HepG2 (cell line): ENCODE measurements around the gene VIT. TPM values are rescaled to one million over a fixed set of nuclear protein-coding genes. Genes with fewer than 3 reads are reported as not detected.

Experiments used
- CEBPZ ChIP-seq: IDR thresholded peaks from 2 replicates; pipeline ENCODE4 v1.6.1; 2012; ENCODE audit warnings: low read length, improper control_type of control experiment
- CENPT ChIP-seq: sonication (generic); formaldehyde crosslinking; IDR thresholded peaks from 2 replicates; pipeline ENCODE4 v1.8.0; 2022; ENCODE audit warnings: low read depth, mild to moderate bottlenecking, moderate library complexity, missing genetic modification reagents
- KAT8 ChIP-seq: IDR thresholded peaks from 2 replicates; pipeline ENCODE4 v1.6.1; 2016; ENCODE audit warnings: missing genetic modification reagents, missing compliant biosample characterization
- KLF11 ChIP-seq: IDR thresholded peaks from 2 replicates; pipeline ENCODE4 v1.6.1; 2016; ENCODE audit warnings: missing compliant biosample characterization
- KMT2A ChIP-seq: sonication (generic); formaldehyde crosslinking; IDR thresholded peaks from 2 replicates; pipeline ENCODE4 v1.4.0; 2020; ENCODE audit warnings: missing genetic modification reagents
- KMT2B ChIP-seq: IDR thresholded peaks from 2 replicates; pipeline ENCODE4 v1.6.1; 2016; ENCODE audit warnings: missing genetic modification reagents, missing compliant biosample characterization
- MBD4 ChIP-seq: IDR thresholded peaks from 2 replicates; pipeline ENCODE4 v1.6.1; 2012; ENCODE audit warnings: low read length, inconsistent platforms, borderline replicate concordance
- NFAT5 ChIP-seq: sonication (generic); formaldehyde crosslinking; IDR thresholded peaks from 2 replicates; pipeline ENCODE4 v1.4.0; 2020; ENCODE audit warnings: missing genetic modification reagents
- PAWR ChIP-seq: sonication (generic); formaldehyde crosslinking; IDR thresholded peaks from 2 replicates; pipeline ENCODE4 v1.4.0; 2020; ENCODE audit warnings: missing genetic modification reagents, mild to moderate bottlenecking, borderline replicate concordance
- POLR2AphosphoS2 ChIP-seq: IDR thresholded peaks from 2 replicates; pipeline ENCODE4 v1.6.1; 2011; ENCODE audit warnings: low read depth, low read length, improper control_type of control experiment
- PTBP1 ChIP-seq: fragments of 200-400 bp; formaldehyde crosslinking; IDR thresholded peaks from 2 replicates; pipeline ENCODE4 v1.6.1; 2018; ENCODE audit warnings: low read length, low read depth; ENCODE audit not compliant: poor library complexity, severe bottlenecking
- SRSF1 ChIP-seq: fragments of 200-400 bp; formaldehyde crosslinking; optimal IDR thresholded peaks from 2 replicates; pipeline ENCODE3; 2017; ENCODE audit warnings: mild to moderate bottlenecking, low read depth, low read length, moderate library complexity
- U2AF1 ChIP-seq: fragments of 200-400 bp; formaldehyde crosslinking; optimal IDR thresholded peaks from 2 replicates; pipeline ENCODE3; 2017; ENCODE audit warnings: mild to moderate bottlenecking, low read depth, low read length
- ZKSCAN8 ChIP-seq: IDR thresholded peaks from 2 replicates; pipeline ENCODE4 v1.6.1; 2016; ENCODE audit warnings: borderline replicate concordance, missing genetic modification reagents, missing compliant biosample characterization
- ZNF207 ChIP-seq: fragments of 450-650 bp; IDR thresholded peaks from 2 replicates; pipeline ENCODE4 v1.6.1; 2016; ENCODE audit warnings: antibody characterized with exemption, borderline replicate concordance
- ZNF414 ChIP-seq: sonication (generic); formaldehyde crosslinking; IDR thresholded peaks from 2 replicates; pipeline ENCODE4 v1.5.0; 2020; ENCODE audit warnings: missing genetic modification reagents
- ZNF468 ChIP-seq: sonication (generic); formaldehyde crosslinking; IDR thresholded peaks from 2 replicates; pipeline ENCODE4 v1.8.0; 2022; ENCODE audit warnings: mild to moderate bottlenecking, moderate library complexity, missing genetic modification reagents
- ZNF563 ChIP-seq: sonication (generic); formaldehyde crosslinking; IDR thresholded peaks from 2 replicates; pipeline ENCODE4 v1.8.0; 2022; ENCODE audit warnings: mild to moderate bottlenecking, moderate library complexity, missing genetic modification reagents
- ZNF569 ChIP-seq: sonication (generic); formaldehyde crosslinking; IDR thresholded peaks from 2 replicates; pipeline ENCODE4 v1.5.0; 2020; ENCODE audit warnings: mild to moderate bottlenecking, missing genetic modification reagents, moderate library complexity, borderline replicate concordance
- ZNF572 ChIP-seq: sonication (generic); formaldehyde crosslinking; IDR thresholded peaks from 2 replicates; pipeline ENCODE4 v1.5.1; 2020; ENCODE audit warnings: mild to moderate bottlenecking, missing genetic modification reagents
- ZNF639 ChIP-seq: conservative IDR thresholded peaks from 2 replicates; pipeline ENCODE4 v1.6.1; 2018; ENCODE audit warnings: missing genetic modification reagents
- ZNF678 ChIP-seq: sonication (generic); formaldehyde crosslinking; IDR thresholded peaks from 2 replicates; pipeline ENCODE4 v1.4.0; 2020; ENCODE audit warnings: mild to moderate bottlenecking, missing genetic modification reagents
- polyA plus RNA-seq, 8 experiments: library from polyadenylated mRNA; depleted of rRNA in 3 of 8; stranded (reverse) in 7 of 8; unstranded in 1 of 8; fragments of >200 nt; fragmentation: Illumina TruSeq in 4 of 8; extraction: Trizol in 4 of 8; gene quantifications; 2 replicates each; pipeline versions ENCODE4 v1.2.1 to v1.2.3, GENCODE V29; 2011 to 2016; ENCODE audit warnings: low read depth in 4 of 8, missing spikeins in 1 of 8, mixed read lengths in 1 of 8; ENCODE audit not compliant: insufficient read depth in 1 of 8
- total RNA-seq, 5 experiments: library from RNA; depleted of rRNA; stranded (reverse); fragments of >200 nt; fragmentation: Illumina TruSeq; extraction: Trizol; gene quantifications; 2 replicates each; pipeline ENCODE4 v1.2.3, GENCODE V29; 2016; ENCODE audit warnings: low read depth in 1 of 5

Gene VIT
- total and polyA plus RNA-seq, 2 of the 13 experiments (the other 11 are each of a cell fraction or from before 2014, with no cell fraction given): not detected

GRCh38 chr2:36658277-36658748 lies 38.2 kb upstream of the VIT start (continued):
- TF ChIP-seq ZNF639 (CRISPR knock-in tag) (no peak), ZNF563 (CRISPR knock-in tag) (no peak), ZKSCAN8 (CRISPR knock-in tag) (peak; percentile 54; the same call in 1 of the 2 replicates), KMT2B (no peak), KLF11 (no peak), POLR2AphosphoS2 (no peak), ZNF569 (no peak), ZNF678 (CRISPR knock-in tag) (no peak), PAWR (CRISPR knock-in tag) (no peak), MBD4 (no peak), ZNF207 (no peak), PTBP1 (no peak), SRSF1 (no peak), KMT2A (no peak), ZNF572 (CRISPR knock-in tag) (no peak), ZNF468 (no peak), CENPT (CRISPR knock-in tag) (no peak), KAT8 (CRISPR knock-in tag) (no peak), ZNF414 (no peak), CEBPZ (no peak), NFAT5 (no peak), U2AF1 (no peak)
